ENCODE results near the gene BPIFB2. TPM values are rescaled to one million over a fixed set of nuclear protein-coding genes. Genes with fewer than 3 reads are reported as not detected.

Gene BPIFB2
- polyA plus RNA-seq, 3 donors = not detected

DNA sequence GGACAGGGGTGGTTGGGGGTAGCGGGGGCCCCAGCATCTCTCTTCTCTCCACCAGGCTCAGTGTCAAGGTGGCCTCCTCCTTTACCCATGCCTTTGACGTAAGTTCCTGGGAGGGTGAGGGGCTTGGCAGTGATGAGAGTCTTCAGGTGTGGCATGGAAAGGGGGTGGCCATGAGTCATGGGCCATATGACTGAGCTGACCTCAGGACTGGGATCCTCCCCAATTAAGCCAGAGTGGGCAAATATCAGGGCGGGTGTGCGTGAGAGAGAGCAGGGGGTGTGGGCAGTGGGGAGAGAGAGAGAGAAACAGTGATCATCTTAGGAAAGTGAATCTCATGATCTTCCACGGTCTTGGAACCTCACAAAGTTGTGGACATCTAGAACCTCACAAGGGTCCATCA, 63.7 kb downstream of the BPIFB2 start:
- H3K27ac ChIP-seq (ENCODE audit: low read depth, low read length) = no peak overlapping the region
- 74 to 85% (median 84%) methylated on average over 5 of the region's 5 CpGs for WGBS, 3 donors

DNA sequence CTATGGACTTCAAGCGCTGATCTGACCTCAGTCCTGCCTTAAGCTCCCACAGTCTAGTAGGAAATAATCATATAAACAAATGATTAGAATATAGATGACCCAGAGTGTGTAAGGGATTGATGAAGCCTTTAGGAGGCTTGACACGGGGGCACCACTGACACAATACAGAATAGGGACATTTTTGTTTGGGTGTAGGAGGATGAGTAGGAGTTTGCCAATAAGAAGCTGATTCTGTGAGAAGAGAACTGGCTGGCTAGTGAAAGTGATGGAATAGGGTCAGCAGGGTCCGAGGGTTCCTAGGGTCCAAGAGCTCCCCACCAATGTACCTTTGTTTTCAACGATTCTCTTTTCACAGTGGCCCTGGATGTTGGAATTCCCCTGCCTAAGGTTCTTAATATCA, 64.9 kb downstream of the BPIFB2 start:
- WGBS, 3 donors = 85 to 93% (median 86%) methylated on average over 4 of the region's 4 CpGs
- H3K27ac ChIP-seq (ENCODE audit: low read depth, low read length) = no peak overlapping the region

DNA sequence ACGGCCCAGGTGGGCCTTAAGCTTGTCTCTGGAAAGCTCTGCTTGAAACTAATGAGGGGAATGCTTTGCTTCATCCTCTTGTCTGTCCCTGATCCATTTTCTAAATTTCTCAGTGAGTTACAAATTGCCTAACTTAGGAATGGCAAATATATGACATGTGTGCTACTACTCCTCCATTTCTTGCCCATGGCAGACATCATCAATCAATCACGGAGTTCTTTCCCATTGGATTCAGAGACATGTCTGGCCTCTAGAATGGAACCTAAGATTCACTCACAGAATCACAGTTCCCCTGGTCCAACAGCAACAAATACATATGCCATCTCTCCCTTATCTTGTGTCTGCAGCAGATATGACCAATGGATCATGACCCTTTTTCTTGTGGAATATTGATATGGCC, 65.3 kb downstream of the BPIFB2 start:
- no peak overlapping the region for H3K27ac ChIP-seq (ENCODE audit: low read depth, low read length)
- WGBS, 3 donors = 74 to 84% (median 77%) methylated on average over 2 of the region's 2 CpGs

Other genes starting within 250 kb of the BPIFB2 start
- 1 to 10 TPM in 1 of 3 donors, under 1 TPM in 2; 0.42 to 1.8 (median 0.56) TPM for gene DNMT3B, start 245.3 kb upstream of the BPIFB2 start, polyA plus RNA-seq
- gene MAPRE1, start 187.8 kb upstream of the BPIFB2 start, polyA plus RNA-seq = 10 to 100 TPM; 18.0 to 78.4 (median 62.2) TPM
- under 1 TPM in 2 of 3 donors, not detected in 1; 0.02 to 0.09 TPM for gene EFCAB8, start 148.8 kb upstream of the BPIFB2 start, polyA plus RNA-seq
- gene SUN5, start 3.3 kb upstream of the BPIFB2 start, polyA plus RNA-seq = not detected
- not detected for gene BPIFB6, start 23.9 kb downstream of the BPIFB2 start, polyA plus RNA-seq
- gene BPIFB3, start 46.2 kb downstream of the BPIFB2 start, polyA plus RNA-seq = not detected
- under 1 TPM in 1 of 3 donors, not detected in 2; 0.12 TPM for gene BPIFB4, start 71.9 kb downstream of the BPIFB2 start, polyA plus RNA-seq
- not detected for gene BPIFA2, start 160.5 kb downstream of the BPIFB2 start, polyA plus RNA-seq
- gene BPIFA3, start 209.6 kb downstream of the BPIFB2 start, polyA plus RNA-seq = not detected
- gene BPIFA1, start 228.3 kb downstream of the BPIFB2 start, polyA plus RNA-seq = not detected

Measured in adipose tissue (tissue), 3 donors.